Measurements from ENCODE around the gene EFL1.

EFL1 gene

DNA sequence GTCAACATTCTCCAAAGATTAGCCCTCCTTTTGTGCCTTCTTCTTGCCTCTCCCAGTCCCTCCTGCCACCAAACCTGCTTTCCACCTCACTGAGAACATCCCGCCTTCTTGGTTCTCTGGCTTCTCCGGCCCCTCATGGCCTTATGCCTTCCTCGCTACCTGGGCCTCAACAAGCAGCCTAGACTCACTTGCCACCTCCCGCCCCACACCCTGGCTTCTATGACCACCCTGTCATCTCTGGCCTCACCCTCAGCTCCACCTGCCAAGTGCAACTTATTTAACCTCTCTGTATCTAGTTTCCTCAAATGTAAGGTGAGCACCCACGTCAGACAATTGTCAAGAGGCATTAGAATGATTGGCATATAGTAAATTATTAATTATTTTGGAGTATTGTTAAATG, 147.9 kb downstream of the EFL1 start:
- DNase-seq = no peak

DNA sequence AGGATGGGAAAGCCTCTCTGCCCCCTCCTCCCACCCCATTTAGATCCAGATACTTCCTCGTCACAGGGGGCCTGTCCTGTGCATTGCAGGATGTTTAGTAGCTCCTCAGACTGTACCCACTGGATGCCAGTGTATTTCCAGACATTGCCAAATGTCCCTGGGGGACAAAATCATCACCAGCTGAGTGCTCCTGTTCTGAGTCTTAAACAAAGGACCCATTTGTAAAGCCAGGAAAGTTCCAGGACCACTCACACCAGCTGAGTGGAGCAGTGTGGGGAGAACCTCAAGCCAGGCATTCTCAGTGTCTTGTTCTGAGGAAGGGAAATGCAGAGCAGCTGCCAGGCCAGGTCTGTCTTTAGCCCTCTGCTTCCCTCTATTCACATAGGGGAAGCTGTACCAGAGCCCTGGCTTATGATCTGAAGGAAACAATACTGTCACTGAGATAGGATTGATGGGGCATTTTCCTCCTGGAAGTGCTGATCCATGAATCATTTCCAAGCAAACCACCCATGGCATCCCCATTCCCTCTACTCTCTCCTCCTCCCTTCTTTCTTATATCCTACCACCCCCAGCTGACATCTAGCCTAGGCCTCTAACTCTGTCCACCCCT, 149.3 kb downstream of the EFL1 start:
- no peak for DNase-seq

DNA sequence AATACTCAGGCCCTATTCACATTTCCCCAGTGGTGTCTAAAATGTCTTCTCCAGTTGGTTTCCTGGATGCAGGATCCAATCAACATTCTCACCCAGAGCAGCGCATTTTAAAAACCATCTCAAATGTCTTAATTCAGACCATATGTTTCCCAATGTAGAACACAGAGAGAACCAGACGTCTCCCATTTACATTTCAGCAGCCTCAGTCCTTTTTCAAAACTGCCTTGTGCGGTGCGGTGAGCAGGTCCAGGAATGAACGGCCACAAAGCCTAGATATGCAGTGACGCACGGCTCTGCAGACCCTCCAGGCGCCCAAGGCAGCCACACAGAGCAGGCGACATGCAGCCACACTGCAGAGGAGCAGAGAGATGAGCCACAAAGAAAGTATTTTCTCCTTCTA, 150.6 kb downstream of the EFL1 start:
- DNase-seq = no peak

DNA sequence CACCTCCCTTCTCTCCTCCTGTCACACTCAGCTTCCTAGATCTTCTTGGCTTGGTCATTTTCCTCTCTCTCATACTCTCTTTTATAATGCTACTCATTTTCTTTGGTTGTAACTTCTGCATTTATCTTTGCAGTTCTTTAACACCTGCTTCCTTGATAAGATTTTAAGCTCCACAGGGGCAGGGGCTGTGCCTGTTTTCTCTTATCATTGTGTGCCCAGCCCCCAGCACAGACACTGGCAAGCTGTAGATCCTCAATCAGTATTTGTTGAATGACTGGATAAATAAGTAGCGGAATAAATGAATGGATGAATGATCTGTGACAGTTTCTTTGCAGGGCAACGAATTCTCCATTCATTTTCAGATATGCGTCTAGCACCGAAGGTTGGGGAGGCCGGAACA, 152.4 kb downstream of the EFL1 start:
- no peak for DNase-seq

DNA sequence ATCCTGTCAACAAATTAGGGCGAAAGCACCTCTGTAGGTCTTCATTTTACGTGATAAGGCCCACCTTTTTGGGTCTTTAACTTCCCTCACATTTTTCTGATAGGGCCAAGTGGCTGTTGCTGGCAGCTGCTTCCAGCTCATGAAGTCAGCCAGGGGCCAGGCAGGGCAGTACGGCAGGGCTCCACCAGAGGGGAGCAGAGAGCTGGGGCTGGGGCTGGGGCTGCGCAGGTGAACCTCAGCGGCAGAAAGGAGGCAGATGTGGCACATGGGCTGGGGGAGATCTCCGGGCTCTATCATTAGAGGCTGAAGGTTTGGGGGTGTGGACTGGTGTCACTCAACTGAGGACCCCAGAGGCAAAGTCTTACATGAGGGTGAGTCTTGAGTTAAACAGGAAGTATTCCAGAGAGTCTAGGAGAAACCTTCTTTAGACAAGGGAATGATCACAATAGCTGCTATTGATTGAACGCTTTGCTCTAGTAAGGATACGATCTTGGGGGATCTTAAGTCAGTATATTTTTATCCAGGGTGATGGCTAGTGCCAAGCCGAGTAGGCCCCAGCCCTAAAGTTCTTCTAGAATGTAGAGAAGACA, 153.9 kb downstream of the EFL1 start:
- peak; percentile 76 for DNase-seq

DNA sequence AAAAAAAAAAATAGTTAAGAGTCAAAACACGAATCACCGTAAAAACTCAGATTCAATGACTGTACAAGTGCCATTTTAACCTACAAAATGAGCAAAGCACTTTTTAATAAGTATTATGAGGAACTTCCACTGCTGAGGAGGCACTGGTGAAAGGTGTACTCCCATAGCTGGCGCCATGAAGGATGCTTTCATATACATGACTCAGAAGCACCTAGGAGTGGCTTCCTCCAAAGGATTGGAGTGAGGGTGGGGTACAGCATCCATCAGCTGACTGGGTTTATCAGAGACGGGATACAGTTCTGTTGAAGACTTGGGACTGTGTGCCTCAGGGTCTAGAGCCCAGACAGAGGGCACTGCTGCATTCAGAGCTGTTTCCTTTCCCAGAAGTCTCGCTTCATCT, 155.9 kb downstream of the EFL1 start:
- no peak for DNase-seq

DNA sequence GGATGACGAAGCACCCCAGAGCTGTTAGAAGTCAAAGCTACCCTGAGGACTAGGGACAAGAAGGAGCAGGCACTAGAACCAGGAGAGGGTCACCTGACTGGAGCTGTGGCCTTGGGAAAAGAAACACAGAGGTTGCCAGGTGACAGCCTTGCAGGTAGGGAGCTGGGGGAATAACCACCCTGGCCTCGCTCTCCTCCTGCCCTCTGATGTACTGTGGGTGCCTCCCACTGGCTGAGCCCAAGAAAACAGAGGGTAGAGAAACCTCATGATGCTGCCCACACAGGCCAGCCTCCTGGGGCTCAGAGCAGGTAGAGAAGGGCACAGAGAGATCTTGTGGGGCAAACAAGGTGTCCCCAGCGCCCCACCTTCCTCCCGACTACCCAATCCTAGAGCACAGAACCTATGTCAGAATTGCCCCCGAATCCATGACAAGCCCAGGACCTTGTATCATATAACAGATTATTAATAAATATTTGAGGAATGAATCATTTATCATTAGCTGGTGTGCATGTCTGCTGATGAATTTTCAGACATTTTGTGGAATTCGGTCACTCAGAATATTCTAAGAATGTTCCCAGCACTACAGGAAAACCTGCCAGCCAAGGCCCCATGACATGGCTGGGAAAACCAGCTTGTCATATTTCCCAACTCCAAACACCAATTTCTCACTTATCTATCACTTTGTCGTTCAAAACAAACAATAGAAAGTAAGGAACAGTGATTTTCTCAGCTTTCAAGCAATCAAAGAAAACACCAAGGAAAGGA, 156.9 kb downstream of the EFL1 start:
- DNase-seq = no peak

DNA sequence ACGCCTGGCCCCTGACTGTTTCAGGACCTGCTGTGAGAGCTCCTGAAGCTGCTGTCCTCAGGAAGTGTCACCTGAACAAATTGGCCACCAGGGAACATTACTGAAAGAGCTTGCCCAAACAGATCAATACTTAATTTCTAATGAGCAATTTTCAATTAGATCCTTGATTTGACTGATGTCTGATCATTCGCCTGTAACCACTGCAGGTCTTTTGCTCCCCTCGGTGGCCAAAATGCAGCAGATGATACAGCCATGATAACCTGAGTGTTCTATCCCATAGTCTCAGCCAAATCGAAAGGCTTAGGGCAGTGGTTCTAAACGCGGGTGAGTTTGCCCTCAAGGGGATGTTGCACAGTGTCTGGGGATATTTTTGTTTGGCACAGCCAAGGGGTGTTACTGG, 159.1 kb downstream of the EFL1 start:
- peak; percentile 13 for DNase-seq

DNA sequence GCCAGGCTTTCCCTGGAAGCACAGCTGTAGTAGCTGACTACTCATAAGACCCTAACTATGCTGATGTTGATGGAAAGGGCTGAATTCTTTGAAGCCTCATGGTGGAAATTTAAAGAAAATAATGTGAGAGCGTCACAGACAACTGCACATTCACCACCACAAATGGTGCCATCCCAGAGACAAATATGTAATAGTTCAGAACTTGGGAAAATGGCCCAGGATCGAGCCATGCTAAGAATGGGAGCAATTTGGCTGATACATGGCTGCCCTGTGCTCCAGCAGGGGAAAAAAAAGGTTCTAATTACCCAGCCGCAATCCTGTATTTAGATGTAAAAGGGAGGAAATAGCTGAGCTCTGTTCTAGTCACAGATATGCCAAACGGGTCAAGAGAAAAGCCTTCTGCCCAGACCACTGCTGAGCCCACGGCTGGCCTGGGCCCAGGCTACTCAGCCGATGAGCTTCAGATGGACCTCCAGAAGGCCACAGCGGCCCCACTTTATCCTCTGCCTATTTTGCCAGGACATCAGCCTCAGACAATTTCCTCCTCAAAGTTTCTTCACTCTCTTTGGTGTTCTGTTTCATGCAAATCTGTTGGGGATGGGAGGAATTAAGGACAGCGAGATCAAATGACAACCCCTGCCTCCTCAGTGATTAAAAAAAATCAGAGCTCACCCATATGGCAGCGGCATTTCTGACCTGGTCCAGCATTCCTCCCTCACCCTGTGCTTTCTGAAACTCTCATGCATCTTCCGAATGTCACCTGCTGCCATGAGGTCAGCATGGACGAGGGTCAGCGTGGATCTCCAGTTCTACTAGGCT, 162.2 kb downstream of the EFL1 start:
- DNase-seq = no peak

DNA sequence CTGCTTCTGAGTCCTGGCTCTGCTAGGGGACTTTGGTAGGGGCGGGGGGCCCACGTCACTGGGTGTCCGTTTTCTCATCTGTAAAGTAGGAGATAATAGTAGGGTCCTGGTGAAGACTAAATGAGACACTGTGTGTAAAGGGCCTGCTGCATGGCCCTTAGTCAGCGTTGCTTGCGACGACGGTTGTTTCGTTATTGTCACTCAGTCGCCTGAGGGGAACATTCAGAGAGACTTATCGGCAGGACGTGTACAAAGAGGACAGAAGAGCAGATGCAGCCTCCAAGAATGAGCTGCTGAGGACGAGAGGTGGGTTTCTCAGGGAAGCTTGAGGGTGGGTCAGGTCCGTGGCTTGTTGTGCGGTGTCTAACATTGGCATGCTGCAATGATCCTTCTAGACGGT, 163.9 kb downstream of the EFL1 start:
- no peak for DNase-seq

DNA sequence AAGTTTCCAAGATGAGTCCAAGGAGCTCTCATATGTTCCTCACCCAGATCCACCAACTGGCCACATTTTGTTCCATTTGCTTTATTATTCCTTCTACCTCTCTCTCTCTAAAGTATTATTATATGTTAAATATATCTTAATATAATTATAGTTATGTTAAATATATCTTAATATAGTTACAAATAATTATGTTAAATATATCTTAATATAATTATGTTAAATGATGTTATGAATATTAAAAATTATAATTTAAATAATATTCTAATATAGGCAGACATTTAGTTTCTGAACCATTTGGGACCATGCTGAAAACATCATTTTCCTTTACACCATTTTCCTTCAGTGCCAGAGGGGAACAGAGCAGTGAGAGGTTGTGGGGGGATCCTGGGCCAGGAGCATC, 166.7 kb downstream of the EFL1 start:
- no peak for DNase-seq

DNA sequence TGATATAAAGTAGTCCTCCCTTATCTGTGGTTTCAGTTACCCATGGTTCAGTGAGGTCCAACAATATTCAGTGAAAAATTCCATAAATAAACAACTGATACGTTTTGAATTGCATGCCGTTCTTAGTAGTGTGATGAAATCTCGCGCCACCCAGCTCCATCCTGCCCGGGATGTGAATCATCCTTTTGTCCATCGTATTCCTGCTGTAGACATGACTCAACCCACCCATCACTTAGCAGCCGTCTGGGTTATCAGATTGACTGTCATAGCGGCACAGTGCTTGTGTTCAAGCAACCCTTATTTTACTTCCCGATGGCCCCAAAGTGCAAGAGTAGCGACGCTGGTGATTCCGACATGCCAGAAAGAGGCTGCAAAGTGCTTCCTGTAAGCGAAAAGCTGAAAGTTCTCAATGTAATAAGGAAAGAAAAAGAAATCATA, 168.7 kb downstream of the EFL1 start:
- no peak for DNase-seq

DNA sequence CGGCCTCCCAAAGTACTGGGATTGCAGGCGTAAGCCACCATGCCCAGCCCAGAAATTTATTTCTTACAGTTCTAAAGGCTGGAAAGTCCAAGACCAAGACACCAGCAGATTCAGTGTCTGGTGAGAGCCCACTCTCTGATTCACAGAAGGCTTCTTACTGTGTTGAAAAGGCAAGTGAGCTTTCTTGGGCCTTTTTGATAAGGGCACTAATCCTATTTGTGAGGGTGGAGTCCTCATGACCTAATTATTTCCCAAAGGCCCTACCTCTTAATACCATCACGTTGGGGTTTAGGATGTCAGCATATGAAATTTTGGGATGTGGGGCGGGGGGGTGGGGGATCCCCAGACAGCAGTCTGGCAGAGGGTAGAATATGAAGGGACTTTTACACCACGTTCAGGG, 169.2 kb downstream of the EFL1 start:
- no peak for DNase-seq

DNA sequence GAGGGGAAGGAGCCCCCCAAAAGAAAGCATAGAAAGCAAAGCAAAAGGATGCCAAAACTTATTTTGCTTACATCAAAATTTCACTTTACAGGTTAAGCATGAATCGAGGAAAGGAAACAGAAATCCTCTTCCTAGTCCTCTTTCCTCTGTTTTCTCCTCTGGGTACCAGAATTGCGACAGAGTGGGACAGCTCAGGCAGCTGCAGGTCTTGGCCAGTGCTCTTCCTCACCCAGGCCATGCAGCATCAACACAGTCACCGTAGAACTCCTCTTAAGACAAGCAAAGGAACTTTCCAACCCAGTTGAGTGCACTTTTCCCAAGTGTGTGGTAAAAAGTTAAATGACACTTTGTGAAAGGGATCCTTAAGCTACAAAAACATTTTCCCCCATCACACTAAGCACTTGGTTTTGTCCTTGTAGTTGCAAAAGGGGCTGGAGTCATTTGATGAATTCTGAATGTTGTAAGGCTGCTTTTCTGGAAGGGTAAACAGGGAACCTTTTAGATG, 170.8 kb downstream of the EFL1 start:
- DNase-seq = no peak

DNA sequence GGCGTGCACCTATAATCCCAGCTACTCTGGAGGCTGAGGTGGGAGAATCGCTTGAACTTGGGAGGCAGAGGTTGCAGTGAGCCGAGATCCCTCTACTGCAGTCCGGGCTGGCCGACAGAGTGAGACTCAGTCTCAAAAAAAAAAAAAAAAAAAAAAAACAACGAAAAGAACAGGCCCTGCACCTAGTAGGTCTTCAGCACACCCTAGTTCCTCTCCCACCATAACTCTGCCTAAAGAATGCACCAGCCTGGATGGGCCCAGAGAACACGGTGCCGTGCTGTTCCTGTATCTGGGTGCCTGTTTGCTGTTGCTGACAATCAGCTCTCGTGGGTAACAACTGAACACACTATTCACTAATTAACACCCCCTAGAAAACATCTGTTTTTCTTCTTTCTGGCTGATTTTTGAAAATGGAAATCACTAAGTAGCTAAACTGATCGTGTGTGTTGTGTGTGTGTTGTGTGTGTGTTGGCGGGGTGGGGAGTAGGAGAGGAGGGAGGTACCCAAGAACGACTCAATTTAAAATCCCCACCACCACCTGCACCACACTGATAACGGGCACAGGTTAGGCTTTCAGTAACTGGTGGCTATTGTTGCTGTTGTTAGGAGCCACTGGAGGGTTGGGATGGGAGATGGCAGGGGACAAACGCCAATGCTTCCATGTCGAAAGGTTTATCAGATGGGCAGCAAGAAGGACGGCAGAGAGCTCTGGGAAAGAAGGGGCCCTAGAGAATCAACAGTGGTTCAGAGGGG, 176.1 kb downstream of the EFL1 start:
- DNase-seq = no peak

DNA sequence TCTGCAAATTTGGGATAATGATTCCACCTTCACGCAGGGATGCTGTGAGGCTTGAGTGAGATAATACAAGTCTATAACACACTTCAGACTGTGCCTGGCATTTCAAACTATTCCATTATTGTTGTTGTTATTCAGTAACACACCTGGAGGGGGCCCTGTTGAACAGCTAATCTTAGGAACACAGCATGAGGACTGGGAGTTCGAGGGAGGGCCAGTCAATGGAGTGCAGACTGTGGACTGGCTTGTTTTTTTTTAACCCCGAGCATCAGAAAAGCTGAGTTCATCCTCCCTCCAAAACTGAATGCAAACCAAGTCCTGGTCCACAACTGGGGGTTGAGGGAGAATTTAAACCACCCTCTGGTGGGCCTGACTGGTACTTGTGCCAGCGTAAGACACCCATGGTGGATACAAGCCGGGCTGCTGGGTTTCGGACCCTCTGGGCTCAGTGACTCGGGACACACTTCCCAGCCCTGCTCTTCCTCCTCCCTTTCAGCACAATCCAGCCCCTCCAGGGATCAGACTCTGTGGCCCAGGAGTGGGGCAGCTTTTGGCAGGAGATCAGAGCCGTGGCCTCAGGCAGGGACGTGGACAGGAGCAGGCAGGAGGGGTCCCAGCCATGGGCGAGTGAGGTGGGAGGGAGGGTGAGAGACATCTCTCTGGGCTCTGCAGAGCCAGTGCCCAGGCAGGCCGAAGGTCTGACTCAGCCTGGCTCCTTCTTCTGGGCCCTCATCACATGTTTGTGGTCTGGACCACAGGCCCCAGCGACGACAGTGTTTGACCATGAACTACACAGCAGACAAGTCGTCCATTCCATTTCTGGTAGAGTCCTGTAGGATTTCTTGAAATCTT, 180.4 kb downstream of the EFL1 start:
- DNase-seq = no peak

DNA sequence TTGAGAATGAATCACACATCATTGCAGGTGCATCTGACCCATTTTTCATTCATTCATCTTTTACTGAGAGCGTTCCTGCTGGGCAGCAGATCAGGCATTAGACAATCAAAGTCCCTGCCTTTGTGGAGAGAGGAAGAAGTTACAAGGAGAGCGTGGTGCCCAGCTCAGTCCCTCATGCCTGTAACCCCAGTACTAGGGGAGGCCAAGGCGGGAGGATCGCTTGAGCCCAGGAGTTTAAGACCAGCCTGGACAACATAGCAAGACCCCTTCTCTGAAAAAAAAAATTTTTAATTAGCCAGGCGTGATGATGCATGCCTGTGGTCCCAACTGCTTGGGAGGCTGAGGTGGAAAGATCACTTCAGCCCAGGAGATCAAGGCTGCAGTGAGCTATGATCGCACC, 181.8 kb downstream of the EFL1 start:
- DNase-seq = no peak
